Measurements from ENCODE around the gene TSHZ3.

TSHZ3 gene

GRCh38 chr19:31349160-31349881 is at the start of gene TSHZ3:
Gene TSHZ3, minus strand, starts transcription at chr19:31349436. Its CDS starts 217 bp downstream, at chr19:31349219.
- DNase-seq (ENCODE audit: low read depth): peak; percentile 24

- DNase-seq (ENCODE audit: low read depth): no peak
Observed at GRCh38 chr19:31397308-31397707, 48.1 kb upstream of the TSHZ3 start.

GRCh38 chr19:31392464-31392863 is 43.2 kb upstream of the TSHZ3 start:
- no peak for DNase-seq (ENCODE audit: low read depth)

GRCh38 chr19:31391518-31391917 is 42.3 kb upstream of the TSHZ3 start:
- no peak for DNase-seq (ENCODE audit: low read depth)

GRCh38 chr19:31390711-31391110 is 41.5 kb upstream of the TSHZ3 start:
- no peak for DNase-seq (ENCODE audit: low read depth)

GRCh38 chr19:31389874-31390273 is 40.6 kb upstream of the TSHZ3 start:
- no peak for DNase-seq (ENCODE audit: low read depth)

- no peak for DNase-seq (ENCODE audit: low read depth)
Observed at GRCh38 chr19:31387717-31388301, 38.6 kb upstream of the TSHZ3 start.

- no peak for DNase-seq (ENCODE audit: low read depth)
Observed at GRCh38 chr19:31386806-31387205, 37.6 kb upstream of the TSHZ3 start.

GRCh38 chr19:31385744-31386143 is 36.5 kb upstream of the TSHZ3 start:
- DNase-seq (ENCODE audit: low read depth): no peak

- DNase-seq (ENCODE audit: low read depth): no peak
Observed at GRCh38 chr19:31383553-31383952, 34.3 kb upstream of the TSHZ3 start.

GRCh38 chr19:31380854-31381253 is 31.6 kb upstream of the TSHZ3 start:
- no peak for DNase-seq (ENCODE audit: low read depth)

- DNase-seq (ENCODE audit: low read depth): no peak
Observed at GRCh38 chr19:31378404-31378803, 29.2 kb upstream of the TSHZ3 start.

- DNase-seq (ENCODE audit: low read depth): no peak
Observed at GRCh38 chr19:31377736-31378135, 28.5 kb upstream of the TSHZ3 start.

- DNase-seq (ENCODE audit: low read depth): no peak
Observed at GRCh38 chr19:31372246-31372781, 23.1 kb upstream of the TSHZ3 start.

- DNase-seq (ENCODE audit: low read depth): no peak
Observed at GRCh38 chr19:31370216-31370615, 21.0 kb upstream of the TSHZ3 start.

- DNase-seq (ENCODE audit: low read depth): no peak
Observed at GRCh38 chr19:31364963-31365362, 15.7 kb upstream of the TSHZ3 start.

- DNase-seq (ENCODE audit: low read depth): no peak
Observed at GRCh38 chr19:31361728-31362127, 12.5 kb upstream of the TSHZ3 start.

GRCh38 chr19:31357315-31357673 is 8.1 kb upstream of the TSHZ3 start:
- no peak for DNase-seq (ENCODE audit: low read depth)

GRCh38 chr19:31356587-31357314 is 7.5 kb upstream of the TSHZ3 start:
- peak; percentile 22 for DNase-seq (ENCODE audit: low read depth)

GRCh38 chr19:31355665-31356289 is 6.5 kb upstream of the TSHZ3 start:
- no peak for DNase-seq (ENCODE audit: low read depth)

GRCh38 chr19:31354799-31355664 is 5.8 kb upstream of the TSHZ3 start:
- no peak for DNase-seq (ENCODE audit: low read depth)

- DNase-seq (ENCODE audit: low read depth): no peak
Observed at GRCh38 chr19:31354316-31354715, 5.1 kb upstream of the TSHZ3 start.

Data from activated T-helper 1 cell treated with Interleukin-2 at 50 U/mL for 16 hours (primary cell).